Esophagus squamous epithelium (tissue), 4 donors: Measurements from ENCODE around the gene MALRD1.

Experiments
- POLR2A ChIP-seq, 4 donors: fragments of 450-650 bp; IDR thresholded peaks; one replicate each; pipeline ENCODE4 v1.6.1; 2017; ENCODE audit warnings: antibody characterized with exemption in 4 of 4, mild to moderate bottlenecking in 4 of 4, moderate library complexity in 3 of 4
- TF ChIP-seq, protein P1 (sequence below), 6 experiments: fragments of 450-650 bp in 4 of 6; fragments of 200-600 bp in 2 of 6; sonication (generic) in 2 of 6; IDR thresholded peaks; one replicate each; pipeline ENCODE4 v1.5.1; 2016 to 2019; ENCODE audit warnings: antibody characterized with exemption in 6 of 6, mild to moderate bottlenecking in 4 of 6, moderate library complexity in 4 of 6

DNA sequence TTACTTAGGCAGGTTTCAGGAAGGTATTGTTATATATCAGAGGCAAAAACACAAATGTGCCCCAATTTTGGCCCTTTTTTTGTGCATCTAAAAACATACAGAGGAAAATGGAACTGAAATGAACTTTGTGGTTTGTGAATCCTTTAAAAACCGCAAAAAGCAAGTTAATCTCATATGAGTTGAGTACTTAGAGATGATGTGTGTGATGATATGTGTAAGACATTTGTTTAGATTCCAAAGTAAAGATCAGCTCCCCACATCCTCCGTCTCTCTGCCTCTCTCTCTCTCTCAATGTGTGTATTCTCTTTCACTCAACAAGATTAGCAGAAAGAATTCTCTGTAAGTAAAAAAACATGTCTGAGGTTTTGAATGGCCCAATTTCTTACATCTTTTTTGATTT lies 201.9 kb downstream of the MALRD1 start:
- TF ChIP-seq, protein P1, sequence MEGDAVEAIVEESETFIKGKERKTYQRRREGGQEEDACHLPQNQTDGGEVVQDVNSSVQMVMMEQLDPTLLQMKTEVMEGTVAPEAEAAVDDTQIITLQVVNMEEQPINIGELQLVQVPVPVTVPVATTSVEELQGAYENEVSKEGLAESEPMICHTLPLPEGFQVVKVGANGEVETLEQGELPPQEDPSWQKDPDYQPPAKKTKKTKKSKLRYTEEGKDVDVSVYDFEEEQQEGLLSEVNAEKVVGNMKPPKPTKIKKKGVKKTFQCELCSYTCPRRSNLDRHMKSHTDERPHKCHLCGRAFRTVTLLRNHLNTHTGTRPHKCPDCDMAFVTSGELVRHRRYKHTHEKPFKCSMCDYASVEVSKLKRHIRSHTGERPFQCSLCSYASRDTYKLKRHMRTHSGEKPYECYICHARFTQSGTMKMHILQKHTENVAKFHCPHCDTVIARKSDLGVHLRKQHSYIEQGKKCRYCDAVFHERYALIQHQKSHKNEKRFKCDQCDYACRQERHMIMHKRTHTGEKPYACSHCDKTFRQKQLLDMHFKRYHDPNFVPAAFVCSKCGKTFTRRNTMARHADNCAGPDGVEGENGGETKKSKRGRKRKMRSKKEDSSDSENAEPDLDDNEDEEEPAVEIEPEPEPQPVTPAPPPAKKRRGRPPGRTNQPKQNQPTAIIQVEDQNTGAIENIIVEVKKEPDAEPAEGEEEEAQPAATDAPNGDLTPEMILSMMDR (IDR thresholded peaks at IDR 0.05): no peak
- TF ChIP-seq POLR2A (IDR thresholded peaks at IDR 0.05): no peak
